GM19023 (cell line): Measurements from ENCODE around the gene GSTK1.
"Not testable (repeated sequence)": the region's sequence is repeated elsewhere in the genome, so short reads cannot be mapped to it uniquely, and the experiment has no call there.

ENCODE experiments used
- ATAC-seq: cut with Tn5 transposase; IDR thresholded peaks from one replicate; pipeline ENCODE4 v1.9.1; 2021; ENCODE audit warnings: mild to moderate bottlenecking, moderate library complexity; ENCODE audit not compliant: unreplicated experiment

GSTK1 gene

DNA sequence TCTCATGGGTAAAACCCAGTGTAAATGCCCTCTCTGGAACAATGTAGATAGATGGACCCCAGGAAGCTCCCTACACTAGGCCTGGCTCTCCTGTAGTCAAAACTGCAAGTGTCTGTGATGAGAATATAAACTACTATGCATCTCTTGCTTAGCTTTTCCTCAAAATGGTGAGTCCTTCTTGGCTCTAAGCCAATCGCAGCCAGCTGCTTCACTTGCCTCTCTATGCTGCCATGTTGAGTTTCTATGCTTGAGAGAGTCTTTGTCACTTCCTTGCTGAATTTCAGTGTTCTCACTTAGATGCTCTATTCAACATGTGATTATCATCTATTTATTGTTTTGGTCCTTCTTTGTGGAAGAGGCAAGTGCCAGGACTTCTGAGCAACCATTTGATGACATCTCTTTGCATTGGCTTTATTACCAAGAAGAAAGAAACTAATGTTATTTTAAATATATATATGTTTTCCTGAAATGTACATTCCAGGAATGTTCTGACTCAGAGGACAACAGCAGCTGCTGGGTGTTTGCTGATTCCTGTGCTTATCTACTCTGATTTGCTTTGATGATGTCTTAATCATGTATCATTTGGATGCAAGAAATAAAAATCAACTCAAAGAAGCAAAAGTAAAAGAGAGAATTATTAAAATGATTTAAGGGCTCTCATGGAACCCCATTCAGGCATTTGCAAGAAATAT, 24.8 kb upstream of the GSTK1 start:
- ATAC-seq, result no peak

DNA sequence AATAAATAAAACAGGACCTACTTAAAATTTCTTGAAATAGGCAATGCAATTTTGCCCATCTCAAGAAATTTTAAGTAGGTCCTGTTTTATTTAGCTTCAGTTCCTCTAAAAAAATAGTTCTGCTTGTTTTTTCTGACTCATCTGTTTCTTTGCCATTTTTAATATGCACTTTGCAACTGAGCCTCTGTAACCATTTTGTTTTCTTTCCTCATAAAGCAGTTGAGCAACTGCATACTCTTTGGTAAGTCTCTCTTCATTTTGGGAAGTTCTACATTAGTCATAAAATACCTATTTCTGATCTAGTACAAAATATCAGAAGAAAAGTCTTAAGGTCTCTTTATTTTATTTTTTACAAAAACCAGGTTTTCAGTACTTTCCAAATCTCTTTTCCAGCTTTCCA, 23.4 kb upstream of the GSTK1 start:
- ATAC-seq, result no peak

DNA sequence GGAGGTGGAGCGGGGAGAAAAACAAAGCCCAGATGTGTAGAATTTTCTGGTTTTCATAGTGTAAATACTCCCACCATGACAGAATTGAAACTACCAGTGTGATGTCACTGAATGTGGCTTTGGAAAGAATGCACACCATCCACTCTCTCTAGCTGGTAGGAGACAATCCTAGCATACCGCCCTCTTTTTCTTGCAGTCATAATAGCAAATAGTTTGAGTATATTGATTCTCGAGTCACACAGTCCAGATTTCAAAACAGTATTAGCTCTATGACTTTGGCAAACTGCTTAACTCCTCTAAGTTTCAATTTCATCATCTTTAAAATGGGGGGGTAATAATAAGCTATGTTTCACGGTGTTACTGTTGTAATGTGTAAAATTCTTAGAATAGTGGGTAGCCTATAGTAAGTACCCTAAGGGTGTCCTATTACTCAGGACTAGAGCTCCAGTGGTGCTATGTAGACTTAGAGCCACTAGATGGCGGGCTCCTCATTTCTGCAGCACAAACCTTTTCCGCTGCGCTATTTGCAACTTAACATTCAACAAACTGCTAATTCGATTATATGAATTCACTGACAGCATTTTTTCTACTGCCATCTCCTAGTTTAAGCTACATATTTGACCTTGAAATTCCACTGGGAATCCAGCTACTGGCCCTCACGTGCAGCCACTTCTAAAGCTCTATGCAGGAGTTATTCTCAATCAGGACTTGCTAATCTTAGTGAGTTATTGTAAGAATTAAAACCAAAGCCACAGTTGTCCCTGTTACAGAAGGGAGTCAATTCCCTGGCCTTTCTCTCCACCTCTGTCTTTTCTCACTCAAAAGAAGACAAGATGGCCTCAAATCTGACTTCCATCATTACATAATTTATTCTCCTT, 22.7 kb upstream of the GSTK1 start:
- ATAC-seq, result peak; percentile 95

DNA sequence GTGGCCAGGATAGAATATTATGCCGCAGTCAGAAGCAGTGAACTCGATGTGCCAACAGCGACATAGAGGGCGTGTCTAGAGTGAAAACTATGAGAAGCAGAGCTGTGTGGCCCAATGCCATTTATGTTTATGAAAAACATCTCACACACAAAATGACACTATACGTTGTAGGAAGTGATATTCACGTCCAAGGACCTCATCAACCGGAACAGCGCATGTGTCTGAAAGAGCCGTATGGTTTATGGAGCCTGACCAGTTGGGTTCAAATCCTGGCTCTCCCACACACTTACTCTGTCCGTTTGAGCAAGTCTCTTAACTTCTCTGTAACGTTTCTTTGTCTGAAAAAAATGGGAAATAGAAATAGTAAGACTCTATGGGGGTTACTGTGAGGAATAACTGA, 20.9 kb upstream of the GSTK1 start:
- ATAC-seq, result no peak

DNA sequence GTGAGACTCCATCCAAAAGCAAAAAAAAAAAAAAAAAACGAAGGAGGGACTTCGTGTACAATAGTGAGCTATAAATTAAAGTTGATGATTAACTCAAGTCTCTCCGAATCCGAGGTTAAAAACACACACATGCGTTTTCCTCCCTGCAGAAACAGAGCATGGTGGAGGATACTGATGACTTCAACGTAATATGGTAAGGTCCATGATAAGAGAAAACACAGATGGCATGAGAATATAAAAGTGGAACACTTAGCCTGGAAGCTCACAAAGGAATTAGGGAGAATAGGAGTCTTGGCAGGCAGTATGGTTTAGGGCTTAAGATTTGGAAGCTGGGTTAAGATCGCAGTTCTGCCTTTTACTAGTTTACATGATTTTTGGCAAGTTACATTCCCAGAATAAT, 20.1 kb upstream of the GSTK1 start:
- ATAC-seq, result no peak

DNA sequence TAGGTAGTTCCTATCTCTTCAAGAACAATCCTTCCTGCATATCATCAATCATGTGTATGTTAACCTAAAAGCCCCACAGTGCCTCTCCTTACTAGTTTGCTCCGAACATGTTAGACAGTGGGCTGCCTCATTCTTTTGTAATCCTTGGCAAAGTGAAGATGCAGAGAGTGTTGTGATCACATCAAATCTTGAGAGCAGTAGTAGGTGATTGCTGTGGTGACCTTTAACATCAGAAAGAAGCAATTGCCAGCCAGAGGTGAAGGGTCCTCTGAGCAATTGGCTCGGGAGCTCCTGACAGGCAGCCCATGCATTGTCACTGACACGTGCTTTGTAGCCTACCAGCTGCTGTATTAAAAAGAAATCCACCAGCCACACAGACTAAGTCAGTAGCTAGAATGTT, 19.6 kb upstream of the GSTK1 start:
- no peak for ATAC-seq

DNA sequence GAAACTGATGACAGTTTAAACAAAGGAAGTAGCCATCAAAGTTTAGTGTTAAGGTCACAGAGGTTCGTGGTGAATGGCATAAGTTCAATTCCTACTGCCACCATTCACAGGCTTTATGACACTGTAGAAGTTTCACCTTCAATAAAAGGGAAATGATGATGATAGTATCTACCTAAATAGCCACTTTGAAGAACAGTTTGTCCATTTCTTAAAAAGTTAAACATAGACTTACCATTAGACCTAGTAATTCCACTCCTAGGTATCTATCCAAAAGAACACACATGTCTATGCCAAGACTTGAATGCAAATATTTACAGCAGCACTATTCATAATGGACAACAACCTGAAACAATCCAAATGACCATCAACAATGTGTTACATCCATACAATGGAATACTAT, 18.9 kb upstream of the GSTK1 start:
- no peak for ATAC-seq

DNA sequence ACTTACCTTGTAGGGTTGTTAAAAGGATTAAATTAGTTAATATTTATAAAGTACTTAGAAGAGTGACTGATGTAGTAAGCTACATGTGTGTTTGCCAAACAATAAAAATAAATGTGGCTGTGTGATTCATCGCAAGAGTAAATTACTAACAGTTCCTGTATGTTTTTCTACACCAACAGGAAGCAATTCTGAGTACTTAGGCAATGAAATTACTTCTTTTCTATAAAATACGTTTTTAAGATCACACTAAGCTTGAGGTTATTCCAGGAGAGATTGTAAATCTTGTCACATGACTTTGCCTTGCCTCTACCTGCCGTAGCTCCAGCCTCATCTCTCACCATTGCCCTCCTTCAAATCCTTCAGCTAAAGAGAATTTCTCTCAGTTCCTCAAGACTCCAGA, 18.1 kb upstream of the GSTK1 start:
- ATAC-seq, result no peak

DNA sequence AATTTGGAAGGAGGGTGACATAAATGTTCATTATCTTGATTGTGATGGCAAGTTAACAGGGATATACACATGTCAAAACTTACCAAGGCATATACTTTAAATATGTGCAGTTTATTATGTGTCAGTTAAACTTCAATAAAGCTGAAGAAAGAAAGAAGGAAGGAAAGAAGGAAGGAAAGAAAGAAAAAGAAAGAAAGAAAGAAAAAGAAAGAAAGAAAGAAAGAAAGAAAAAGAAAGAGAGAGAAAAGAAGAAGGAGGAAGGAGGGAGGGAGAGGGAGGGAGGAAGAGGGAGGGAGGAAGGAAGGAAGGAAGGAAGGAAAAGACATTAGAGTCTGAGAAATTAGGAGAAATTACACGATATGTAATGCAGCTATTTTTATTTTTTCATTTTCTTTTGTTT, 15.9 kb upstream of the GSTK1 start:
- no peak for ATAC-seq

DNA sequence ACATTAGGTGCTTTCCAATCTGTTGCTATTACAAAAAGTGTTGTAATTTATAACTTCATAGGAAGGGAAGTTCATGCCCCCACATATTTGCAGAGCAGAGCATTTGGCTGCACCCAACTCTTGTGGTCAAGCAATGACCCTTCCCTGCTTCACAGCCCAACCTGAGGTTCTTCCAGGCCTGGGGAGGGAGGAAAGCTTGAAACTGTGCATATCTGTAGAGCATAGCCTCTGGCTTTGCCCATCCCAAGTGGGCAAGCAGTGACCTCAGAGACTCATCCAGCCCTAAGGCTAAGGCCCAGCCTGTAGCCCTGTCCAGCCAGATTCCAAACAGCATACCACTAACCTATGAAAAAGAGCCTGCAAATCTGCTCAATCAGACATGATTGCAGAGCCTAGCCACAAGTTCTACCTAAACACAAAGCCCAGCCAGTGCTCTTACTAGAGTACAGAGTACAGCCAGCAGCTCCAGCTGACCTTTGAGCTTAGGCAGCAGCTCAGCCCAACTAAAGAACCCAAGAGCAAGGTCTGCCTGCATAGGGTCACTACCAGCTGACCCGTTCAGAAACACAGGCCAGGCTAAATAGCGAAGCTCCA, 14.4 kb upstream of the GSTK1 start:
- no peak for ATAC-seq

DNA sequence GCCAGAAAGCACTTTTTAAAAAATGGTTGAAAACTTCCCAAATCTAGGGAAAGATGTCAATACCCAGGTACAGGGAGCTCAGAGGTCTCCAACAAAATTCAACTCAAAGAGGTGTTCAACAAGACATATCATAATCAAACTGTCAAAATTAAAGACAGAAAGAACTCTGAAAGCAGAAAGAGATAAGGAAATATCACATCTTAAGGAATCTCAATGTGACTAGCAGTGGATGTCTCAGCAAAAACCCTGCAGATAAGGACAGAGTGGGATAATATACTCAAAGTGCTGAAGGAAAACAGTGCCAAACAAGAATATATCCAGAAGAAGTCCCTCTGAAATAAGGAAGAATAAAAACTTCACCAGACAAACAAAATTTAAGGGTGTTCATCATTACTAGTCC, 13.0 kb upstream of the GSTK1 start:
- ATAC-seq, result no peak

DNA sequence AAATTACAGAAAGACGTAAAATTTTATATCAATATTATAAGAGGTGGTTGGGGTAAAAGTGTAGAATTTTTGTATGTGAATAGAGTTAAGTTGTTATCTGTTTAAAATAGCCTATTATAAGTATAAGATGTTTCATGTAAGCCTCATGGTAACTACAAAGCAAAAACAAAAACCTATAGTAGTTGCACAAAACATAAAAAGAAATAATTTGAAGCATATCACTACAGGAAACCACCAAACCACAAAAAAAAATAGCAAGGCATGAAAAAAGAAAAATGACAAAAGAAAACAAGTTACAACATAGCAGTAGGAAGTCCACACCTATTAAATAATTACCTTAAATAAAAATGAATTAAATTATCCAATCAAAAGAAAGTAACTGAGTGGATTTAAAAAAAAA, 12.4 kb upstream of the GSTK1 start:
- ATAC-seq, result no peak

DNA sequence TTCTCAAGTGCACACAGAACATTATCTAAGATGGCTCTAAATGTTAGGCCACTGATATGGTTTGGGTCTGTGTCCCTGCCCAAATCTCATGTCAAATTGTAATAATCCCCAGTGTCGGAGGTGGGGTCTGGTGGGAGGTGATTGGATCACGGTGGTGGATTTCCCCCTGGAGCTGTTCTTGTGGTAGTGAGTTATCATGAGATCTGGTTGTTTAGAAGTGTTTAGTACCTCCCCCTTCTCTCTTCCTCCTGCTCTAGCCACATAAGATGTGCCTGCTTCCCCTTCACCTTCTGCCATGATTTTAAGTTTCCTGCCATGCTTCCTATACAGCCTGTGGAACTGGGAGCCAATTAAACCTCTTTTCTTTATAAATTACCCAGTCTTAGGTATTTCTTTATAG, 11.2 kb upstream of the GSTK1 start:
- no peak for ATAC-seq

DNA sequence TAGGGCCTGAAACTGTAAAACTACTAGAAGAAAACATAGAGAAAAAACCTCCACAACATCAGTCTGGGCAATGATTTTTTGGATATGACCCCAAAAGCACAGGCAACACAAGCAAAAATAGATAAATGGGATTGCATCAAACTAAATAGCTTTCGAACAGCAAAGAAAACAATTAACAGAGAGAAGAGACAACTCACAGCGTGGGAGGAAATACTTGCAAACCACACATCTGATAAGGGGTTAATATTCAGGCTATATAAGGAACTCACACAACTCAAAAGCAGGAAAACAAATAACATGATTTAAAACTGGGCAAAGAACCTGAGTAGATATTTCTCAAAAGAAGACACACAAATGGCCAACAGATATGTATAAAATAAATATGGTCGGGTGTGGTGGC, 7.7 kb upstream of the GSTK1 start:
- no peak for ATAC-seq

DNA sequence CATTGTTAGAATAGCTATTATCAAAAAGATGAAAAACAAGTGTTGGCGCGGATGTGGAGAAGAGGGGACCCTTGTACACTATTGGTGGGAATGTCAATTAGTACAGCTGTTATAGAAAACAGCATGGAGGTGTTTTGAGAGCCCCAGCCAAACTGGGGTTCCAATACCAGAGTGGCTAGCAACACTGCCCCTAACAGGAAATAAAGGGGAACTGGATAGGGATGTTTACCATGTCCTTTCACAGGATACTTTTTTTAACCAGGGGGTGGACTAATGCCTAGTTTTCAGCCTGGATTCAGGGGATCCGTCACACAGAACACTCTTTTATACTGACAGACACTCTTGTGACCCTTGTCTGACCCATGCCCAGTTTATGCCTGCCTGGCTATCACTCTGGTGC, 6.9 kb upstream of the GSTK1 start:
- ATAC-seq, result no peak

DNA sequence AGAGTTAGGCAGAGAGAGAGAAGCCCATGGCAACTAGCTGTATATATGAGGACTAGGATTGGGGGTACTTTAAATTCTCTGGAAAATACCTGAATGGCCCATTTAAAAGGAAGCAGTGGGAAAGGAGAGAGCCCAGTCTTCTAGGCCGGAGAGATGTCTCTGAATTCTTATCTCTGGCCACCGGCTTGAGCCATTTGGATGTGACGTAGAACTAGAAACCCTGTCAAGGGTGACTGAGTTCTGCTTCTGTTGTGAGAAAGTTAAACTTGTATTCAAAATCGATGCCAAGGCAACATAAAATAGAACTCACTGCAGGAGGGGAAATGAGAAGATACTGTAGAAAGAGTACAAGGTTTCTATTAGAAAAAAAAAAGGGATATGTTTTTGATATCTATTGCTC, 6.3 kb upstream of the GSTK1 start:
- ATAC-seq, result peak; percentile 68

DNA sequence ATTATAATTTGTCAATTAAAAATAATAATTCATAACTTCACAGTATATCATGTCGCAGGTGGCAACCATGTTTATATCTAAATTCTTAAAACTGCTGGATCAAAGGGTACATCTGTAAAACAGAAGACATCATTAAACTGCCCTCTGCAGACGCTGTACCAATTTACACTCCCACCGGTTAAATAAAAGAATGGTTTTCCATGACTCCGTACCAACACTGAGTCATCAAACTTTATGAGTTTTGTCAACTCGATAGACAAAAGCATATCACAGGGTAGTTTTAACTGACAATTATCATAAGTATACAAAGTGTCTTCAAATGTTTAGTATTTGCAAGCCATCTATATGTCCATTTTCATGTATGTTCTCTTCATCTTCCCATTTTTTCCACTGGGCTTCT, 5.7 kb upstream of the GSTK1 start:
- ATAC-seq, result no peak

DNA sequence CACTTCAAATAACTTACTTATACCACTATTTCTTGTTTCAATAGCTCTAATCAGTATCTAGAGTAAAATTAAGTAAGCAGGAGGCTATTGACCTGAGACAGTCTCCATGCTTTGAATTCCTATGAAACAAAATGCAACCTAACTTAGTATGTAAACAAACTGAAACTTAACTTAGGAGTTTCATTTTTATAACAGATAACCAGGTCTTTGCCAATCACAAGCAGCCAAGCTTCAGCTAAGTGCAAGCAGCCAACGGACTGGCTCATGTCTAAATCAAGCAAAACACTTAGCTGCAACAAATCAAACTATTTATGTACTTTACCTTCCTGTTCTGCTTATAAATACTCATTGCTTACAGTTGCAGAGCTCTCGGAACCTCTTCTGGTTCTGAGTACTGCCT, 4.4 kb upstream of the GSTK1 start:
- ATAC-seq, result no peak

DNA sequence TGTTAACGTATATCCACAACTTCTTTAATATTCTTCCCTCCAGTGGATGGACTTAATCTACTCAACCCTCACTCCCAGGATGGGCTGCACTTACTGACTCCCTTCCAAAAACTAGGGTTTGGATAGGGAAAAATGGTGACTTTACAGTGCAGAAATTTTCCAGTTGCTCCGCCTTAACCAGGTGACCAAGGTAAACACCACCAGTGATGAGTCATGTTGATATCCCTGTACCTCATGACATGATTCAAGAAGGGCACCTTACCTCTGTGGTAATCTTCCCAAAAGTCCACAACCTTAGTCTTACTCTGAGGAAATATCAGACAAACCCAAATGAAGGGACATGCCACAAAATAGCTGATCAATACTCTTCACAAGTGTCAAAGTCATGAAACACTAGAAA, 3.5 kb upstream of the GSTK1 start:
- ATAC-seq, result no peak

DNA sequence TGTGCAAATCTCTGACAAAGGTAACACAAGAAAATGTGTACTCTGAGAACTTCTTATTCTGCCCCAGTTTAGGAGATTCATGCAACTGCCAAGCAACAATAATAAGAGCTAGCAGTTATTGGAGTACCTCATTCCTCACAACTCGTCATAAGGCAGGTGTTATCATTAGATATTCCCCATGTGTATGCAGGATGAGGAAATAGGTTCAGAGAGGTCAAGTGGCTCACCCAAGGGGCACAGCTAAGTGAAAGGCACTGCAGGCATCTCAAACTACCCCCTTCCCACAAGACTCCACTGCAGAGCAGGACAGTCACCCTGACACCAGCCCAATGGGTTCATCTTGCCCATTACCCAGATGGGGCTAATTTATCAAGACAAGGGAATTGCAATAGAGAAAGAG, 1.3 kb upstream of the GSTK1 start:
- ATAC-seq, result no peak

DNA sequence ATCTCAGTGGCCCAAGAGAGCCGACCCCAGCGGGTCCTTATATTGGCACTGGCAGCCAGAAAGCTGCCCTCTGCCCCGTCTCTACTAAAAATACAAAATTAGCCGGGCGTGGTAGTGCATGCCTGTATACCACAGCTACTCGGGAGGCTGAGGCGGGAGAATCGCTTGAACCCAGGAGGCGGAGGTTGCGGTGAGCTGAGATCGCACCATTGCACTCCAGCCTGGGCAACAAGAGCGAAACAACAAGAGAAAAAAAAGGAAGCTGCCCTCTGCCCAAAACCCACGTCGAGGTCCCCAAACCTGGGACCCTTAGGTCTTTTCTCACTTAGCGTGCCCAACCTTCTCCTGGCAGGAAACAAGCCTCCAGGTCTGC, 941 bp downstream of the GSTK1 start:
- ATAC-seq, result not testable (repeated sequence)

DNA sequence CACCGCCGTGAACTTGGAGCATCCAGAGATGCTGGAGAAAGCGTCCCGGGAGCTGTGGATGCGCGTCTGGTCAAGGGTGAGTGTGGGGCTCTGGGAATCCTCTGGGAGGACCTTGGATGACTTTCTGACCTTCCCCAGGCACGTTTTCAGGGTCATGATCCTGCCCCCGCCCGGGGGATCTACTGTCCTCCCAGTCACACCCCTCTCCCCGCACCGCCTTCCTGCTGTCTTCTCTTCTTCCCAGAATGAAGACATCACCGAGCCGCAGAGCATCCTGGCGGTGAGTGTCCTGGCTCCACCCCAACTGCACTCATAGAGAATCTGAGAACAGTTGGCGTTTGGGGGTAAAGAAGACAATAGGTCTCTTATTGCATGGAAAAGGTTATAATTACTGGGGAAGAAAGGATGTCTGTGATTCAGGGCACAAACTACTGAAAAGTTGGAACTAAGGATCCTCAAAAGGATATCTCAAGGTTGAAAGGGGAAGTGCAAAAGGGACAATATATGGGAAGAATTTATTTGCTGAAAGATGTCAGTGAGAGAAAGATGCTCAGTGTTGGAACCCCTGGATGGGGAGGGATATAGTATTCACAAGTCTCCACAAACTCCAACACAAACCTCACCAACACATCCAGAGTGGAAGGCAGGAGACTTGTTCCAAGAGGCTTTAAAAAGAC, 1.9 kb downstream of the GSTK1 start:
- ATAC-seq, result no peak
